HepG2 (cell line): ENCODE measurements around the gene TBRG1. TPM values are rescaled to one million over a fixed set of nuclear protein-coding genes. Genes with fewer than 3 reads are reported as not detected.

Experiments
- ATAC-seq: fragments of 200-7000 bp; cut with Tn5 transposase; 3 replicates; pipeline ENCODE4 v1.9.1; 2020; ENCODE audit warnings: mild to moderate bottlenecking, moderate library complexity
- BruUV-seq: library from RNA; stranded (reverse); fragments of 400-500 nt; replicated peaks from 2 replicates; lab custom pipeline; 2021; lab: Mats Ljungman, UMichigan
- CTCF ChIA-PET: fragments of 300-600 bp; formaldehyde crosslinking; extraction: SDS; loops from one replicate; lab custom pipeline; 2021; ENCODE audit warnings: low total read pairs, inconsistent platforms, low intra/inter-chr PET ratio; lab: Yijun Ruan, JAX
- POLR2A ChIA-PET: fragments of 350-600 bp; sonication (Branson Sonifier 250); formaldehyde crosslinking; loops from one replicate; lab custom pipeline; 2020; ENCODE audit warnings: antibody characterized with exemption, inconsistent platforms; lab: Yijun Ruan, JAX
- DNase-seq: peaks from one replicate; pipeline ENCODE4 v3.0.0-alpha.2; 2015; ENCODE audit warnings: low spot score
- FAIRE-seq: peaks from 3 replicates; lab custom pipeline; 2011; peaks lifted over from hg19 to GRCh38; lab: Jason Lieb, UNC
- H2AFZ ChIP-seq: one replicate; pipeline ENCODE4 v1.6.1; 2011; ENCODE audit warnings: low read length, inconsistent platforms
- H3K27ac ChIP-seq: fragments of 300-600 bp; 3 replicates; pipeline ENCODE4 v1.8.0; 2011; ENCODE audit warnings: mixed run types, mild to moderate bottlenecking, mixed read lengths, low read length, inconsistent platforms; ENCODE audit not compliant: insufficient read depth; ENCODE audit errors: extremely low read length
- H3K27me3 ChIP-seq, 2 experiments: fragments of 200-600 bp in 1 of 2; 2 replicates in 1 of 2; 3 replicates in 1 of 2; pipeline versions ENCODE4 v1.6.0 to v1.8.0; 2011; ENCODE audit warnings: low read length in 2 of 2, mild to moderate bottlenecking in 2 of 2, moderate library complexity in 2 of 2, inconsistent platforms in 1 of 2; ENCODE audit not compliant: insufficient read depth in 2 of 2, control insufficient read depth in 1 of 2
- H3K36me3 ChIP-seq, 2 experiments: fragments of 200-600 bp in 1 of 2; replicated peaks in 1 of 2; 2 replicates in 1 of 2; 3 replicates in 1 of 2; pipeline versions ENCODE4 v1.5.1 to v1.8.0; 2011; ENCODE audit warnings: low read length in 2 of 2, inconsistent platforms in 1 of 2; ENCODE audit not compliant: insufficient read depth in 2 of 2, control insufficient read depth in 1 of 2
- H3K4me1 ChIP-seq: 2 replicates; pipeline ENCODE4 v1.5.1; 2012; ENCODE audit warnings: low read length, inconsistent platforms; ENCODE audit not compliant: insufficient read depth
- H3K4me2 ChIP-seq: 2 replicates; pipeline ENCODE4 v1.6.0; 2011; ENCODE audit warnings: low read depth, low read length, inconsistent platforms
- H3K4me3 ChIP-seq, 3 experiments: fragments of 200-600 bp in 1 of 3; sonication (generic), shearing (Covaris generic) in 1 of 3; replicated peaks in 1 of 3; 2 replicates each; pipeline ENCODE4 v1.5.1; 2011 to 2016; ENCODE audit warnings: low read length in 3 of 3, inconsistent platforms in 2 of 3, low read depth in 2 of 3, mild to moderate bottlenecking in 2 of 3, control low read depth in 1 of 3, mixed read lengths in 1 of 3; ENCODE audit not compliant: insufficient read depth in 1 of 3
- H3K79me2 ChIP-seq: one replicate; pipeline ENCODE4 v1.6.1; 2011; ENCODE audit warnings: low read length, inconsistent platforms; ENCODE audit not compliant: insufficient read depth
- H3K9ac ChIP-seq: 2 replicates; pipeline ENCODE4 v1.6.0; 2011; ENCODE audit warnings: mild to moderate bottlenecking, low read depth, low read length, inconsistent platforms; ENCODE audit not compliant: insufficient read depth
- H3K9me3 ChIP-seq: 2 replicates; pipeline ENCODE4 v1.5.1; 2012; ENCODE audit warnings: mild to moderate bottlenecking, low read length
- H4K20me1 ChIP-seq: 2 replicates; pipeline ENCODE4 v1.6.0; 2011; ENCODE audit warnings: inconsistent platforms, mild to moderate bottlenecking, low read length, moderate library complexity; ENCODE audit not compliant: insufficient read depth
- ATF4 ChIP-seq, 2 experiments: fragments of 450-650 bp in 1 of 2; sonication (generic) in 1 of 2; formaldehyde crosslinking; IDR thresholded peaks; 2 replicates each; pipeline versions ENCODE4 v1.5.0 to v1.8.0; 2020 to 2022; ENCODE audit warnings: mild to moderate bottlenecking in 1 of 2, missing genetic modification reagents in 1 of 2
- HDAC2 ChIP-seq: sonication (generic); formaldehyde crosslinking; IDR thresholded peaks from 2 replicates; pipeline ENCODE4 v1.4.0; 2020; ENCODE audit warnings: missing genetic modification reagents
- MAFK ChIP-seq, 2 experiments: IDR thresholded peaks in 1 of 2; conservative IDR thresholded peaks in 1 of 2; 2 replicates each; pipeline ENCODE4 v1.6.1; 2011; ENCODE audit warnings: improper control_type of control experiment in 2 of 2, low read length in 2 of 2
- PAWR ChIP-seq: sonication (generic); formaldehyde crosslinking; IDR thresholded peaks from 2 replicates; pipeline ENCODE4 v1.4.0; 2020; ENCODE audit warnings: missing genetic modification reagents, mild to moderate bottlenecking, borderline replicate concordance
- PBX3 ChIP-seq: sonication (generic); formaldehyde crosslinking; IDR thresholded peaks from 2 replicates; pipeline ENCODE4 v1.8.1; 2023; ENCODE audit warnings: missing genetic modification reagents, inconsistent platforms, borderline replicate concordance
- RFX3 ChIP-seq: IDR thresholded peaks from 2 replicates; pipeline ENCODE4 v1.6.1; 2016; ENCODE audit warnings: missing biosample characterization, missing genetic modification reagents
- UBTF ChIP-seq: sonication (generic); formaldehyde crosslinking; IDR thresholded peaks from 2 replicates; pipeline ENCODE4 v1.4.0; 2020; ENCODE audit warnings: mild to moderate bottlenecking, missing genetic modification reagents
- ZBTB38 ChIP-seq: sonication (generic); formaldehyde crosslinking; IDR thresholded peaks from 2 replicates; pipeline ENCODE4 v1.5.1; 2020; ENCODE audit warnings: mild to moderate bottlenecking, missing genetic modification reagents
- ZNF513 ChIP-seq: sonication (generic); formaldehyde crosslinking; conservative IDR thresholded peaks from 2 replicates; pipeline ENCODE4 v1.5.0; 2020; ENCODE audit warnings: missing genetic modification reagents
- ZNF577 ChIP-seq: sonication (generic); formaldehyde crosslinking; IDR thresholded peaks from 2 replicates; pipeline ENCODE4 v1.4.0; 2020; ENCODE audit warnings: mild to moderate bottlenecking, low read depth, missing genetic modification reagents, borderline replicate concordance
- ZNF619 ChIP-seq: sonication (generic); formaldehyde crosslinking; IDR thresholded peaks from 2 replicates; pipeline ENCODE4 v1.4.0; 2020; ENCODE audit warnings: mild to moderate bottlenecking, missing genetic modification reagents
- ZNF777 ChIP-seq: sonication (generic); formaldehyde crosslinking; IDR thresholded peaks from 2 replicates; pipeline ENCODE4 v1.4.0; 2020; ENCODE audit warnings: missing genetic modification reagents
- WGBS: methylation state at CpG from one replicate; pipeline ENCODE4 v1.1.6; 2017; ENCODE audit warnings: low lambda C conversion rate; 5-methylcytosine and 5-hydroxymethylcytosine counted together
- in situ Hi-C: cut with HindIII; loops from 2 replicates; pipeline ENCODE4 v1.10.0; 2017; ENCODE audit warnings: low pct_unique_long_range_greater_than_20kb; ENCODE audit not compliant: extremely low pct_ligation_motif_present
- intact Hi-C: fragments of 100-400 bp; cut with micrococcal nuclease; formaldehyde crosslinking; loops from one replicate; pipeline ENCODE4 v1.10.0; 2022; ENCODE audit not compliant: unreplicated experiment
- polyA plus RNA-seq, 8 experiments: library from polyadenylated mRNA; depleted of rRNA in 3 of 8; stranded (reverse) in 7 of 8; unstranded in 1 of 8; fragments of >200 nt; fragmentation: Illumina TruSeq in 4 of 8; extraction: Trizol in 4 of 8; gene quantifications; 2 replicates each; pipeline versions ENCODE4 v1.2.1 to v1.2.3, GENCODE V29; 2011 to 2016; ENCODE audit warnings: low read depth in 4 of 8, missing spikeins in 1 of 8, mixed read lengths in 1 of 8; ENCODE audit not compliant: insufficient read depth in 1 of 8
- total RNA-seq, 5 experiments: library from RNA; depleted of rRNA; stranded (reverse); fragments of >200 nt; fragmentation: Illumina TruSeq; extraction: Trizol; gene quantifications; 2 replicates each; pipeline ENCODE4 v1.2.3, GENCODE V29; 2016; ENCODE audit warnings: low read depth in 1 of 5

Gene TBRG1
- total and polyA plus RNA-seq, 2 of the 13 experiments (the other 11 are each of a cell fraction or from before 2014, with no cell fraction given): 21.7 to 25.6 TPM

GRCh38 chr11:124605719-124606118, 16.9 kb upstream of the TBRG1 start:
- ChIA-PET POLR2A (no interaction called here), CTCF (no interaction called here)
- Histone ChIP-seq H3K79me2 (no peaks in the 10 kb centered on the region), H2AFZ (no peak overlapping the region), H3K36me3 (no peaks in the 10 kb centered on the region), H3K27me3 (no peaks in the 10 kb centered on the region; a peak in 1 of 5 replicates), H3K9me3 (no peaks in the 10 kb centered on the region), H3K4me1 (no peaks in the 10 kb centered on the region), H3K9ac (no peak overlapping the region), H3K27ac (no peak overlapping the region), H4K20me1 (no peaks in the 10 kb centered on the region), H3K4me3 (no peak overlapping the region), H3K4me2 (no peak overlapping the region)
- in situ Hi-C loops (no loop called here), intact Hi-C loops (no loop called here)
- 51% methylated on average over 3 of the region's 3 CpGs for WGBS
- no peak for TF ChIP-seq PBX3 (CRISPR knock-in tag)
- TF ChIP-seq HDAC2 (CRISPR knock-in tag): no peak
- no peak for TF ChIP-seq RFX3 (CRISPR knock-in tag)
- no peak for TF ChIP-seq ZNF619 (CRISPR knock-in tag)
- TF ChIP-seq MAFK (conservative IDR thresholded peaks at IDR 0.05 in 1 of 2, IDR thresholded peaks at IDR 0.05 in 1 of 2; ENCODE audit: low read length in 2 of 2): no peak
- TF ChIP-seq PAWR (CRISPR knock-in tag): no peak
- TF ChIP-seq UBTF (CRISPR knock-in tag): no peak
- TF ChIP-seq ZBTB38 (CRISPR knock-in tag): no peak
- TF ChIP-seq ZNF513 (CRISPR knock-in tag): no peak
- no peak for TF ChIP-seq ATF4 (CRISPR knock-in tag; IDR thresholded peaks at IDR 0.05)
- TF ChIP-seq ZNF777 (CRISPR knock-in tag): no peak
- TF ChIP-seq ZNF577 (CRISPR knock-in tag): no peak
- no peak for DNase-seq
- no peak for ATAC-seq
- no TSS peak for BruUV-seq
- FAIRE-seq: no peak
